C1 segment of cervical spinal cord (tissue), 14 donors: ENCODE results near the gene TUBB1.

Source experiments
- DNase-seq, 14 donors: peaks; one replicate each; lab custom pipeline; 2025; lab: John Stamatoyannopoulos, UW

The TUBB1 gene

DNA sequence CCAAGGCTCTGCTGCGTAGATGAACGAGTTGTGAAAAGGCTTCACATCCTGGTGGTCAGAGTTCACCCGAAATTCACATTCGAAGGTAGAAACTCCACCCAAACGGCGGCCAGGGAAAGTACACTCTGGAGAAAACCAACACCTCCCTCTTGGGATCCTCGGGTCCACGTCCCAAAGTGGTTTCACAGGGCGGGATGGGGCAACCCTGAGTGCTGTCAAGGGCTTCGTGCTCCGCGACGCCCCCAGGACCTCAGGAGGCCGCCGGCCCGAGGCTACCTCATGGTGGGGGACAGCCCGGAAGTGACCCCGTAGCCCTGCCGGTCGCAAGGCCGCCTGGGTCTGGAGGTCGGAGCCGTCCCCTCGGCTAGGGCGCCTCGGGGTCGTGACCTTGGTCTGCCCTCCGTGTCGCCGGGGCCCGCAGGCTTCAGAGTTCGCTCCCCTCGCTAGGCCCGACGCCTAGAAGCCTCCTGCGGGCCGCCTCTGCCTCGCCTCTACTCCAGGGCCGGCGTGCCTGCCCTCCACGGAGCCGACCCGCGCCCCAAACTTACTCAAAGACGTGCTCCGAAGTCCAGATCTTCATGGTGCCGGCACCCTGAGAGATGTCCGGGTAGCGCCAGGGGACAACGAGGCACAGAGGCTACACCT, 23.0 kb downstream of the TUBB1 start, which contains the start of gene PRELID3B:
PRELID3B (minus strand) TSS at position 636 of the 645 bp plus-strand sequence; CDS start at position 580, 56 bp downstream.
- peak in 2 of 14 donors; percentile 15 to 51 for DNase-seq

DNA sequence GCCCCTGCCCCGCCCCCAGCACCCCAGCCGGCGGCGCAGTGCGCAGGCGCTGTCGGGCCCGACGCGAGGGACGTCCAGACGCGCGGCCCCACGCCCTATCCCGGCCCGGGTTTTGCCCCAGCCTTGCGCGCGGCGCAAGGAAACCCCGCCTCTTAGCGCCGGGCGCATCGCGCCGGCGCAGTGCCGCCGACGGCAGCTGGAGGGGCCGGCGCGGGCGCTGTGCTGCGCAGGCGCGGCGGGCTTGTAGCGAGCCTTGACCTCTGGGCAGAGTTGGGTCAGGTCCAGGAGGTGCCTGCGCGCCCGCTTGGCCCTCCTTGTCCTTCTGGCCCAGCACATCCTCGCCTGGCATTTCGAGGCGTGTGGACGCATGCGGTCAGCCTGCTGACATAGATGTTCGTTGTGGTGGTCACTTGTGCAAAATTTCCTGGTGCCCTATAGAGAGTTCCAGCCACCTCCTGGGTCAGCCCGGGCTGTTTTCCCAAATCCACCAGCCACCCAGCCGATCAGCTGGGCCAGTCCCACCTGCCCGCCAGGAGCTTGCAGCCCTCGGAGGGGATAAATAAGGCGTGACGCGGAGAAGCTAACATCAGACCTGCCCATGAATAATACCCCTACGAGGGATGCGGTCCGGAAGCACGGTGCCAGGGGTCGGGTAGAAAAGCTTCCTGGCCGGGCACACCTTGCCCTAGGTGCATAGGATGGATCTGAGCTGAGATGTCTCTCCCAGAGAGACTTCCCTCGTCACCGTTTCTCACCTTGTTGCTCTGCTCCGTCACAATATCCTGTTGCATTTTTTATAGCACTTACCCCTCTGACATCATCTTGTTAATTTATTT, 23.8 kb downstream of the TUBB1 start:
- peak; percentile 21 to 96 (median 84) for DNase-seq

DNA sequence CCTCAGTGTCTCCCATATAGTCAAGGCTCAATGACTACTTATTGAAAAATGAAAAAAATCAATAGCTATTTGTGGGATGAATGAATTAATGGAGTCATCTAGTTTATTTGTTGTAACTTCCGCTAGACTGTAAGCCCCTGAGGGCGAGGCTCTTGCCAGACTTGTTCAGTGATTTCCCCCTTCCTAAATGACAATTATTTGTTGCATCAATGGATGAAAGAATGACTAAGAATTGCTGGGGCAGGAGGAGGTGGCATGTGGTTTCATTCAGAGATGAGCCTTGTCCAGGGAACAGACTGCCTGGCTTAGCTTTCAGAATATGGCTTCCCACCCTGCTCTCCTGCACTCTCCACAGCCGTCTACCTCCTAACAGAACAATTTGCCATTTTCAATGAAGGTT, 24.5 kb downstream of the TUBB1 start:
- DNase-seq: no peak

DNA sequence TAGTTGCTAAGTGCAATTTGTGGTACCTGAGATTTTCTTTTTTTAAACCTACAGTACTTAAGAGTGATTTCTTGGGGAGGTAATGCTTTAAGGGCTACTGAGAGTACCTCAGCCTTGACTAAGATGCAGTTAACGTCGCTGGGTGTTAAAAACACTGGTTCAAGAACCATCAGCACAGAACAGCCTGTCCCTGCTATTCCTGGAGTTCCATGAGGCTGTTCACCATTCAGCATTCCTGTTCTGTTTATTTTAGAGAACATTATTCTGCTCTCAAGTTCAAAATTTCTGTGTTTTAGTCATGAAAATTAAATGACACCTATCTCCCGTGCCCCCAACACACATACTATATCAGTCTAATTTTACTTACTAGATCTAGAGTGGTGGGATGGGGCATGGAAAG, 25.1 kb downstream of the TUBB1 start:
- DNase-seq: no peak

DNA sequence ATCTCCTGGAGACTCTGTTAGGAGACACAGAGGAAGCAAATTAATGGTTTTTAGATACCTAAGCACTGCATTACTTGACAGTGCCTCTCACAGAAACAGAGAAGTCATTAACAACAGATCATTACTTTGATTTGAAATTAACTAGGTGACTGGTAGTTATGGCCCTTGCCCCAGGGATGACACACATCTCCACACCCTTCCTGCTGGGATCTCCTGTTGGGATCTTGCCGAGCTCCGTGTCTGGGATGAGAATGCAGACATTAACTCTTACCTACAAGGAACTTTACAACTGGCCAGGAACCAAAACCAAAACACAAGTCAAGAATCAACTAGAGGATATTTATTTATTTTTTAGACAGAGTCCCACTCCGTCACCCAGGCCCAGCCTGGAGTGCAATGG, 25.6 kb downstream of the TUBB1 start:
- DNase-seq: no peak

DNA sequence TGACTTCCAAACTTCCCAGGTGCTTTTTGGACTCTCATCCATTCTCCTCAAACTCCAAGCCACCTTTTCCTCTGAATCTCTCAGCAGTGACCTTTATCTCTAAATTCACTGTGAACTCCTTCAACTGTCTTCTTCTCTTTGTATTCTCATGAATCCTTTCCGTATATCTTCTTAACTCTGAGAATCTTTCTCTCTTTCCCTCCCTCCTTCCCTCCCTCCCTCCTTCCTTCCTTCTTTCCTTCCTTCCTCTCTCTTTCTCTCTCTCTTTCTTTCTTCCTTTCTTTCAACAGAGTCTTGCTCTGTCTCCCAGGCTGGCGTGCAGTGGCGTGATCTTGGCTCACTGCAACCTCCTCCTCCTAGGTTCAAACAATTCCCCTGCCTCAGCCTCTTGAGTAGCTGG, 27.6 kb downstream of the TUBB1 start:
- DNase-seq: no peak

DNA sequence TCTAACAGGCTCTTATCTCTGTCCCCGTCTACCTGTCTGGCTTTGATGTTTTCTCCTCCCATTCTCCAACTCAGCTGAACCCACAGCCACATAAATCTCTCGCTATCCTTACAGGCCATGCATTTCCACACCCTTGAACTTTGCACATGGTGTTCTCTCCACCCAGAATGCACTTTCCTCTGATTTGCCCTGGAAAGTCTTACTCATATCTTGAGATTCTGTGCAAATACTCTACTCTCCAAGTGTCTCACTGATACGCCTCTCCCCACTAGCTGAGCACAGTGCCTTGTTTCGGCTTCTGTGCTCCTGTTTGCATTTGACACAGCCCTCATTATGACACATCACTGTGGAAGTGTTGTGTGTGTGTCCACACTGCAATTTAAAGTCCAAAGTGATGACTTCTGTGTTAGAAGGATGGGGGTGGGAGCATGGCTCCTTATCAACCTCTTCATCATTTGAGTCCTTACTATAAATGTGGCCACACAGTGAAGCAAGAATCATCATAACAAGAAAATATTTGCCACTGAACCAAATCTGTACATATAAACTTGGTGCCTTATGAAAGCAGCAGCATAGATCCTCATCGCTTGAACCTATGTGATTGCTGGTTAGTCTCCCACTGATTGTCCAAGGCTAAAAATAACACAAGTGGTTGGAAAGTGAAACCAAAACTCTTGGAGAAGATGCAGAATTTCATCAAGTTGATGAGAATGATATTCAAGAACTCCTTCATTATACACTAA, 28.9 kb downstream of the TUBB1 start:
- no peak for DNase-seq

DNA sequence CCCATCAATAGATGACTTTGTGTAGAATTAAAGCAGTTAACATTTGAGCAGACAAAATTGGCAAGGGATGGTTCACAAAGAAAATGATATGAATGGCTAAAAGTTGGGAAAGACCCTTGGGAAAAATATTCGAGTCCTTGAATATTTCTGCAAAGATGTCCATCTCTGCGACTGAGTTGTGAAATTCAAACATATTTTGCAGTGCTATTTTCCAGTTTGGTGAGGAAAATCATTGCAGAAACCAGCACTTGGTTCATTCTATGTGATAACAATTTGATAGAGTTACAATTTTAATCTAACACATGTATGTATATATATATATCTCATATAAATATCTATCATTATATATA, 29.4 kb downstream of the TUBB1 start:
- DNase-seq: no peak

DNA sequence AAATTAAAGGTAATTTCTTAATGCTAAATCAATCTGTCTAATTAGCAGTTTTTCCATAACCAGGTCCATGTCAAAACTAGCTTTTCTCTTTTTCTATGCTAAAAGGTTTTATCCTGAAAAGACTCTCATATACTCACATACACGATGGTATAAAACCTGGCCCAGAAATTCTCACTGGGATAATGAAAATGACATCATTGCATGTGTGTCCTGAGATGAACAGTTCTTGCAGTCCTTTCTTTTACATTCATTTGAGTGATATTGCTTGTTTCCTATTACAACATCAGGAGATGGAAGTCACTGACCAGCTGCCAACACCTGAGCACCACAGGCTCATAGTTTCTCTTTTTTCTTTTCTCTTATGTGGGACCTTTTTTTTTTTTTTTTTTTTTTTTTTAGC, 31.2 kb downstream of the TUBB1 start:
- DNase-seq: no peak

DNA sequence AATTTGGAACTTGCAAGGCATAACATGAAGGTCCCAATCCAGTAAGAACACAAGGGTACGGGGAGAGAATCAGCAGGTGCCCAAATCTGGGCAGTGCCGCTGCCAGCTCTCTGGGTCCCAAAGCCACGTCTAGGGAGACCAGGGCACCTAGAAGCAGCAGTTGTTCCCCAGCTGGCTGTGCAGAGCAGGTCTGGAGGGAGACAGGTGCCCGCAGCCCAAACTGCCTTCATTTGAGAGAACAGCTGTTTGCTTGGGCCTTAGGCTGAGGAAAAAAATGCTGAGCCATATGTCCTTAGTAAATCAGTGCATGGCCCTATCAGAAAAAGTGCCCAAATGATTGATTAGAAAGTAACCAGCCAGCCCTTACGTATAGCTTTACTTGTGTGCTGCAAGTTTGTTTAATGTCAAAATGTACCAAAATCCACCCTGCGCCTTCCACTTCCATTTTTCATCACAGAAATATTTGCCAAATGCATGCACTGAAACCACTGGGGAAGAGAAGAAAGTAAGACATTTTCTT, 32.5 kb downstream of the TUBB1 start:
- no peak for DNase-seq

DNA sequence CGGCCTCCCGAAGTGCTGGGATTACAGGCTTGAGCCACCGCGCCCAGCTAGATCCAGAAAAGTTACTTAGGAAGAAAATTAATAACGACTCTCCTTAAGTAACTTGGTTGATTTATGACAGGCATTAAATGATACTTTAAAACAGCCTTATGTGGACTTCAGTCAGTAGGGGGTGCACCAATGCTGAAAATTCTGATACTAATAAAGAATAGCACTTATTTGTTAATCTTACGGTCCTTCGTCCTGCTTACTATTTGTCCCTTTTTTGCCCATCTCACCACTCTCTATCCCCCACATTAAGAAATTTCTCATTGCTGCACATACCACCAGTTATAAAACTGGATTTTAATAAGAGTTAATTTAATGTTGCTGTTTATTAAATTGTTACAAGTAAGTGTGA, 36.1 kb downstream of the TUBB1 start:
- DNase-seq: no peak

DNA sequence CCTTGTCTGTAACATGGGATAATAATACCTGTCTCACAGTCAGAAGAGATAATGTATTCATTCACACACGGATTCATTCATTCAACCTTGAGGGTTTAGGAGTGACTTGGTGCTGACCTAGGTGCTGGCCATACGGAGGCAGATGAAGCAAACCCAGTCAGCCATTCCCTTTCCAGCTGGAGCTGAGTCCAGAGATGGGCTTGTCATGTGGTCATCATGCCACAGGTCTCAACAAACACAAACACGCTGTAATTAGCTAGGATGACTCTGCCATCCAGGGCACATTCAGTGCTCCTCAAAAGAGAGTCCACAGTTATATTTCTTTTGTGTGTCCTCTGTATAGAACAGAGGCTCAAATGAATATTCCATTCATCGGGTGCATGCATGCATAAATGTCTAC, 42.9 kb downstream of the TUBB1 start:
- DNase-seq: no peak

DNA sequence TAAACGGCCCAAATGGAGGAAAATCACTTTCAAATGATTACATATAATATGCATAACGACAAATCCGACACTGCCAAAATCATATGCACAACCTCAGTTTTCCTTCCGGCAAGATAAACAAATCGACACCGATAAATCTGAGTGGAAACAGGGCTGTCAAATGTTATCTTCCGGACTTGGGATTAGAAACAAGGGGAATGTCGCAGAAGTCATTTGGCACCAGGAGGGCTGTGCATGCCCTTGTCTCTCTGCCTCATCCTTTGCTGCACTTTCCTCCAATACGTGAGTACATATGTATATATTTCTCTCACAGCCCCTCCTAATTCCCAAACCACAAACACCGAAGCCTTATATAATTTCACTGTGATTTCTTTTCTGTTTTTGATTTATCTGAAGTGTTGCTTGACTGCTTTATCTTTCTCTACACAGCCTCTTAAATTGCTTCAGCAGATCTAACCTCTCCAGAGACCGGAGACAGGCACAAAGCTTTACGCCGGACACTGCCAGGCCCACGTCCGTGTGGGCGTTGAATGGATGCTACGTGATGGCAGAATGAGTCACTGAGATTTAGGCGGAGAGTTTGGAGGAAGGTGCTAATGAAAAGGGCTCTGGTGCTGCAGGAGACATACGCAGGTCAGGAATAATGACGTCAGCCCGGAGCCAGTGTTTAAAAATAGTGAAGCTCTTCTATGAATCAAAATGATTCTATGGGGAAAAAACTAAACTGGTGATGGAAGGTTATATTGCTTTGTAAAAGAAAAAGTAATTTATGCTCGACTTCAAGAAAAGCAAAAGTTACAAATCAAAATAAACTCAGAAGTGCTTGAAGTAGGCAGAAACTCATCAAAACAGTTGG, 44.4 kb downstream of the TUBB1 start:
- peak in 1 of 14 donors; percentile 35 for DNase-seq

DNA sequence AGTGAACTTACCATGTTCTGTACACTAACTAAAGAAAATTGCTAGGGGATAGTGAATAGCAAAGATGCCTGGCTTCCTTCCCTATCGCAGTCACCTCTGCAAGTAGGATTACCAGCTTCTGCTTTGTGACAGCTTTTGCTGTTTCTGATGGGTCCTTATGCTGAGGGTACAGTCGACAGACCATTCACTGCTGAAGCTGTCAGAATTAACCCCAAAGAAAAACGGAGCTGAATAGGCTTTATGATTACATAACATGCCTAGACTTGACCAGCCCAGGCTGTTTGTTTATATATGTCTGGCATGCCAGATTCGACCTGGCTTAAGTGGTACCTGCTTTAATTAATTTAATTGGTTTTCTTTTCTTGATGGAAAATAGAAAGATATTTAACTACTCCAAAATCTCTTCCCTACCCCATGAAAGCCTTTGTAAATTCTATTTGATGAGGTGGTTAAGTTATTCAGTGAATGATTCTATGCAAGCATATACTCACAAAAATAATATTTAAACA, 45.0 kb downstream of the TUBB1 start:
- DNase-seq: no peak

DNA sequence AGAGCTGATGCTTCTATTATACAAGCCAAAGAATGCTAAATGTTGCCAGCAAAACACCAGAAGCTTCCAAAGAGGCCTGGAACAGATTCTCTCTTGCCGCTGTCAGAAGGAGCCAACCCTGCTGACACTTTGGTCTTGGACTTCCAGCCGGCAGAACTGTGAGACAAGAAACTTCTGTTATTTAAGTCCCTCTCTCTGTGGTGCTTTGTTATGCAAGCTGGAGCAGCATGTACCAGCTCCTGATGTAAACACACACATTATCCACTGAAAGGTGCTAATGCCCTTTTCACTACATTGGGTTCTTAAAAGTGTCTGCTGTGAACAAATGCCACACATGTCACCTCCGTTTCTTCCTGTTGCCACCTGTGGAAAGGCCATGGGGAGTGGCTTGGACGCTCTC, 49.3 kb downstream of the TUBB1 start:
- no peak for DNase-seq

DNA sequence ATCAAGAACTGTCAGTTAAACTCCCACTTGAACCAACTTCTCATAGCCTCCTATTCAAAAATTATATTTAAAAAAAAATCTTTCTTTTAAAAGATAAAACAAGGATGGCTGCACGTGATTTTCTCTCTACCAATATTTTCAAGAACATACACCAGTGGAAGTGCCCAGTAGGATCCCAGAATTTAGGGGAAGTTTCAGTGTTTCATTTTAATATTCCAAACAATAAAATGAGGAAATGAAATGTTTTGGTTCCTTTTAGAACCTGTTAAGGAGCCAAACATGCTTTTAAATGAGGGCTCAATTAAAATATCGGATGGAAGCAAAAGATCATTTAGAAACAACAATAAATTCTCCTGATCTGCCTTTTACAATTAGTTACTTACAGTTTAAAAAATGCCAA, 49.8 kb downstream of the TUBB1 start:
- DNase-seq: no peak

DNA sequence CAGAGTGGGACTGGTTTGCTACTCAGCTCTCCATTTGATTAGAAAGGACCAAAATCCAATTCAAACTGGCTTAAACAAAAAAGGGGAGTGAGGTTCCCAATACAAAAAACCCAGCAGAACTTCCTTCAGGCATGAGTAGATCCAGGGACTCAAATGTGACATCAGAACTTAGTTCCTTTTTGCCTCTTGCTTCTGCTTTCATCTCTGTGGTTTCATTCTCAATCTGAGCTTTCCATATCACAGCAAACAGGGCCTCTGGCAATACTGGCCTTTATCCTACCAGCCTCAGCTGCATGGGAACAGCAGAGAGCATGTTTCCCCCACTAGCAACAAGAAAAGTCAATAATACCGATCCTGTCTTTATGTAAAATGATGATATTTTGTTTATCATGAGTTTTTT, 52.0 kb downstream of the TUBB1 start:
- no peak for DNase-seq

DNA sequence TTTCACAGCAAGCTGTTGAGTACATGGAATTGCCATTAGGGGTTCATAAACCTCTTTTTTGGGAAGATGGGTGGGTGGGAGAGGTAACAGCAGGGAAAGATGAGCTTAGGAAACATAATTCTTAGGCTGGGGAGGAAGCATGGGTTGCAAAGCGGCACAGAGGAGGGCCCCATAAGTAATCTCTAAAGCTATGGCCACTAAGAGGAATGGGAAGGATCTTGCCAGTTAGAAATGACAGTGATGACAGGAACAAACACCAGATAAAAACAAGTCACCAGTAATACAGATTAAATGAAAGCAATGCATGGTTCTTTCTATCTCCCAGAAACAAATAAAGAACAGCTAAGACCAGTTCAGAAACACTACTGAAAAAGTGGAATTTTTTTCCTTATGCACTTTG, 54.4 kb downstream of the TUBB1 start:
- DNase-seq: no peak

DNA sequence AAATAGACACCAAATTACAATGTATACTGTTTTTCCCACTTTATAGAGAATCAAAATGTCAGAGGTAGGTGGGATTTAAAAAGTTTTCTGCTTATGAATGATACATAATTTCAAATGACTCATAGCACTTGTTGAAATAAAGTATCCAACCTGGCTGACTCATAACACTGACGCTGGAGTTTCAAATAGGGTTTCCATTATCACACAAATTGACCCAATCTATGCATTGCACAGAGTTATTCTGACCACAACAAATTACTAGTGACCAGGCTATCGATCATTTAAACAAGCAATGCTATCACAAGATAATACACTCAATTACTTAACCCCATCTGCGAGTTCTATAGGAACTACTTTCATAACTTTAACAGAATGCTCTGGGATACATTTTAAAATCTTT, 55.2 kb downstream of the TUBB1 start:
- DNase-seq: no peak

DNA sequence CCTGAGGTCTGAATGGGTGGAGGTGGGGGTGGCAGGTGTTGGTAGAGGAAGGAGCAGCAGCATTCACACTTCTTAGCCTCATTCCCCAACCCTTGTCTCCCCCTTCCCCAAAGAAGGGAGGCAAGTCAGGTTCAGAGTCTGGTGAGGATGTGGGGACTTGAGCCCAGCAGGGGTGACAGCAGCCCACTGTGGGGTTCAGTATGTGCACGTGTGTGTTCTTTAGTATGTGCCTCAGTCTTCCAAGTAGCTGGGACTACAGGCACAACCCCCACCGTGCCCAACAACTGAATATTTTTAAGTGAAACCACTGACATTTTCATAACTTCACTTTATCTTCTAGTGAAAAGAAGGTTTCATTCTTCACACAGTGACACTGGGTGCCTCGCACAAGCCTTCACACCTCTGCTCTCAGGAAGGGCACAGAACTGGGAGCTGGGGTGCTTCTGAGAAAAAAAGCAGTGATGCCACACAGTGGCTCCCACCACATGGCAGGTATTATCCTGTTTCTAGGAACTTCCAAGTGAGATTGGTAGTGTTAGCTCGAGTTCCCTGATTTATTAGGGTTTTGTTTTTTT, 56.8 kb downstream of the TUBB1 start:
- no peak for DNase-seq
